SK-N-SH (cell line): ENCODE results near the gene GDA. TPM values are rescaled to one million over a fixed set of nuclear protein-coding genes. Genes with fewer than 3 reads are reported as not detected.
"Not testable (repeated sequence)": the region's sequence is repeated elsewhere in the genome, so short reads cannot be mapped to it uniquely, and the experiment has no call there.

Source experiments
- CTCF ChIA-PET: fragments of 300-600, 350-600 bp; formaldehyde crosslinking; extraction: SDS; loops from one replicate; lab custom pipeline; 2021; lab: Yijun Ruan, JAX
- POLR2A ChIA-PET: fragments of 350-600 bp; sonication (Branson Sonifier 250); formaldehyde crosslinking; extraction: SDS; loops from one replicate; lab custom pipeline; 2020; ENCODE audit warnings: antibody characterized with exemption, inconsistent platforms; lab: Yijun Ruan, JAX
- DNase-seq: peaks from one replicate; pipeline ENCODE4 v3.0.0; 2012
- H2AFZ ChIP-seq: fragments of 200-600 bp; sonication (generic); 2 replicates; pipeline ENCODE4 v1.8.1; 2016; ENCODE audit warnings: antibody characterized with exemption, mild to moderate bottlenecking, low read depth
- H3F3A ChIP-seq: fragments of 200-600 bp; sonication (generic); replicated peaks from 2 replicates; pipeline ENCODE3; 2016; ENCODE audit warnings: antibody characterized with exemption, mild to moderate bottlenecking; ENCODE audit not compliant: insufficient read depth
- H3K27ac ChIP-seq, 2 experiments: fragments of 200-500 bp in 1 of 2; fragments of 200-600 bp in 1 of 2; sonication (Bioruptor generic) in 1 of 2; sonication (generic), shearing (Covaris generic) in 1 of 2; 2 replicates each; pipeline versions ENCODE4 v1.5.1 to v1.6.1; 2014 to 2016; ENCODE audit warnings: low read depth in 2 of 2, inconsistent platforms in 1 of 2, low read length in 1 of 2, mild to moderate bottlenecking in 1 of 2, mixed read lengths in 1 of 2
- H3K27me3 ChIP-seq: fragments of 200-600 bp; sonication (generic), shearing (Covaris generic); 2 replicates; pipeline ENCODE4 v1.6.1; 2016; ENCODE audit warnings: mixed run types; ENCODE audit not compliant: insufficient read depth
- H3K36me3 ChIP-seq, 2 experiments: fragments of 200-500 bp in 1 of 2; fragments of 200-600 bp in 1 of 2; sonication (Bioruptor generic) in 1 of 2; sonication (generic) in 1 of 2; replicated peaks in 1 of 2; 2 replicates each; pipeline versions ENCODE3 to v1.5.1; 2014 to 2016; ENCODE audit warnings: low read length in 1 of 2, mild to moderate bottlenecking in 1 of 2; ENCODE audit not compliant: insufficient read depth in 2 of 2, control insufficient read depth in 1 of 2
- H3K4me1 ChIP-seq, 2 experiments: fragments of 200-500 bp in 1 of 2; fragments of 200-600 bp in 1 of 2; sonication (Bioruptor generic) in 1 of 2; sonication (generic), shearing (Covaris generic) in 1 of 2; 2 replicates each; pipeline versions ENCODE4 v1.5.1 to v1.6.1; 2014 to 2016; ENCODE audit warnings: low read depth in 1 of 2, low read length in 1 of 2, mixed run types in 1 of 2; ENCODE audit not compliant: insufficient read depth in 2 of 2, control insufficient read depth in 1 of 2
- H3K4me2 ChIP-seq: fragments of 200-600 bp; sonication (generic), shearing (Covaris generic); 2 replicates; pipeline ENCODE4 v1.6.1; 2017; ENCODE audit warnings: mixed run types
- H3K4me3 ChIP-seq, 2 experiments: fragments of 200-500 bp in 1 of 2; fragments of 200-600 bp in 1 of 2; sonication (Bioruptor generic) in 1 of 2; sonication (generic), shearing (Covaris generic) in 1 of 2; 2 replicates each; pipeline versions ENCODE4 v1.5.1 to v1.8.1; 2014 to 2016; ENCODE audit warnings: low read depth in 2 of 2, inconsistent platforms in 1 of 2, low read length in 1 of 2, mild to moderate bottlenecking in 1 of 2, mixed read lengths in 1 of 2, moderate library complexity in 1 of 2
- H3K79me2 ChIP-seq: fragments of 200-600 bp; sonication (generic); 2 replicates; pipeline ENCODE4 v1.8.1; 2017; ENCODE audit warnings: mild to moderate bottlenecking; ENCODE audit not compliant: insufficient read depth
- H3K9ac ChIP-seq: fragments of 200-600 bp; sonication (generic); 2 replicates; pipeline ENCODE4 v1.6.1; 2017; ENCODE audit warnings: mixed run types
- H3K9me2 ChIP-seq: fragments of 200-600 bp; sonication (generic); 2 replicates; pipeline ENCODE4 v1.6.1; 2017; ENCODE audit warnings: mixed run types
- H3K9me3 ChIP-seq: fragments of 200-600 bp; sonication (generic); 2 replicates; pipeline ENCODE4 v1.6.1; 2017; ENCODE audit warnings: mixed run types, mild to moderate bottlenecking, moderate library complexity
- H4K20me1 ChIP-seq: fragments of 200-600 bp; sonication (generic); 2 replicates; pipeline ENCODE4 v1.6.1; 2017; ENCODE audit warnings: mild to moderate bottlenecking, mixed run types; ENCODE audit not compliant: insufficient read depth
- EP300 ChIP-seq, 2 experiments: IDR thresholded peaks; 2 replicates each; pipeline versions ENCODE4 v1.4.0 to v1.6.1; 2012; ENCODE audit warnings: borderline replicate concordance in 1 of 2, low read depth in 1 of 2, low read length in 1 of 2
- EZH2phosphoT487 ChIP-seq: fragments of 200-600 bp; sonication (generic); IDR thresholded peaks from 2 replicates; pipeline ENCODE4 v1.6.1; 2017; ENCODE audit warnings: low read depth, mixed run types, mild to moderate bottlenecking, antibody characterized with exemption, moderate library complexity, borderline replicate concordance
- GATA2 ChIP-seq: sonication (generic); formaldehyde crosslinking; IDR thresholded peaks from 2 replicates; pipeline ENCODE4 v1.5.0; 2020; ENCODE audit warnings: mild to moderate bottlenecking, missing genetic modification reagents
- MEF2A ChIP-seq: IDR thresholded peaks from 2 replicates; pipeline ENCODE4 v1.4.0; 2012; ENCODE audit warnings: low read depth, borderline replicate concordance
- RCOR1 ChIP-seq: fragments of 150-350 bp; IDR thresholded peaks from 2 replicates; pipeline ENCODE4 v1.6.1; 2017; ENCODE audit warnings: antibody characterized with exemption, low read length
- YY1 ChIP-seq: IDR thresholded peaks from 2 replicates; pipeline ENCODE4 v1.4.0; 2012; ENCODE audit warnings: low read depth, mild to moderate bottlenecking
- WGBS: methylation state at CpG from one replicate; pipeline ENCODE4 v1.1.6; 2017; ENCODE audit warnings: low lambda C conversion rate; 5-methylcytosine and 5-hydroxymethylcytosine counted together
- polyA plus RNA-seq, 3 experiments: library from polyadenylated mRNA; depleted of rRNA; stranded (reverse); fragments of >200 nt; gene quantifications; 2 replicates each; pipeline ENCODE4 v1.2.3, GENCODE V29; 2012
- TF ChIP-seq, protein P1 (sequence below): IDR thresholded peaks from 2 replicates; pipeline ENCODE4 v1.4.0; 2012; ENCODE audit warnings: low read depth
- TF ChIP-seq, protein P2 (sequence below): fragments of 200-600 bp; sonication (generic); IDR thresholded peaks from 2 replicates; pipeline ENCODE4 v1.6.1; 2017; ENCODE audit warnings: antibody characterized with exemption, mild to moderate bottlenecking, moderate library complexity

GDA gene
- polyA plus RNA-seq, 1 of the 3 experiments (the other 2 are of a cell fraction) = not detected

DNA sequence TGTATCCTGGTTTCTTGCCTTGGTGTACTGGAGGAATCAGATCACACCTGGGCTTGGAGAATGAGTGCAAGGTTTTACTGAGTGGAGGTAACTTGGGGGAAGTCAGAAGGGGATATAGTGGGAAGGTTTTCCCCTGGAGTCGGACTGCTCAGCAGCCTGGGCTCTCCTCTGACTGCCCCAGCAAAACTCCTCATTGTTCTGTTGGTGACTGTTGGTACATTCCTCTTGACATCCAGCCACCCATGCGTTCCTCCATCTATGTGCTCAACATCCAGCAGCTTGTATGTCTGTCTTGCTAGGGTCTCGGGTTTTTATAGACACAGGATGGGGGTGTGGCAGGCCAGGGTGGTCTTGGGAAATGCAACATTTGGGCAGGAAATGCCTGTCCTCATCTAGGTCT lies 119.7 kb downstream of the GDA start:
- Histone ChIP-seq H3K36me3 (no peaks in the 10 kb centered on the region), H3F3A (no peaks in the 10 kb centered on the region), H4K20me1 (no peaks in the 10 kb centered on the region), H3K4me1 (no peaks in the 10 kb centered on the region), H3K27me3 (peaks cover 23% of the 10 kb centered on the region), H2AFZ (no peak overlapping the region), H3K4me2 (no peak overlapping the region), H3K9me2 (no peaks in the 10 kb centered on the region), H3K79me2 (no peaks in the 10 kb centered on the region), H3K4me3 (no peak overlapping the region), H3K9ac (no peak overlapping the region), H3K27ac (no peak overlapping the region), H3K9me3 (no peaks in the 10 kb centered on the region)
- ChIA-PET CTCF (interaction anchor here (0.6 to 2.6 kb wide), 4 partner anchors 16 to 230 kb away, joined by 3 to 13 read pairs (median 3); no protein-coding TSS in a partner anchor), POLR2A (no interaction called here)
- no peak for DNase-seq
- WGBS = 3% methylated on average over 3 of the region's 3 CpGs
- no peak for TF ChIP-seq EP300 (IDR thresholded peaks at IDR 0.05; ENCODE audit: borderline replicate concordance in 1 of 2, low read depth in 1 of 2, low read length in 1 of 2)
- no peak for TF ChIP-seq RCOR1
- TF ChIP-seq EZH2phosphoT487 = no peak
- no peak for TF ChIP-seq MEF2A
- TF ChIP-seq, protein P1, sequence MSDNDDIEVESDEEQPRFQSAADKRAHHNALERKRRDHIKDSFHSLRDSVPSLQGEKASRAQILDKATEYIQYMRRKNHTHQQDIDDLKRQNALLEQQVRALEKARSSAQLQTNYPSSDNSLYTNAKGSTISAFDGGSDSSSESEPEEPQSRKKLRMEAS = no peak
- TF ChIP-seq GATA2 (CRISPR knock-in tag) = no peak
- TF ChIP-seq YY1 = no peak
- TF ChIP-seq, protein P2, sequence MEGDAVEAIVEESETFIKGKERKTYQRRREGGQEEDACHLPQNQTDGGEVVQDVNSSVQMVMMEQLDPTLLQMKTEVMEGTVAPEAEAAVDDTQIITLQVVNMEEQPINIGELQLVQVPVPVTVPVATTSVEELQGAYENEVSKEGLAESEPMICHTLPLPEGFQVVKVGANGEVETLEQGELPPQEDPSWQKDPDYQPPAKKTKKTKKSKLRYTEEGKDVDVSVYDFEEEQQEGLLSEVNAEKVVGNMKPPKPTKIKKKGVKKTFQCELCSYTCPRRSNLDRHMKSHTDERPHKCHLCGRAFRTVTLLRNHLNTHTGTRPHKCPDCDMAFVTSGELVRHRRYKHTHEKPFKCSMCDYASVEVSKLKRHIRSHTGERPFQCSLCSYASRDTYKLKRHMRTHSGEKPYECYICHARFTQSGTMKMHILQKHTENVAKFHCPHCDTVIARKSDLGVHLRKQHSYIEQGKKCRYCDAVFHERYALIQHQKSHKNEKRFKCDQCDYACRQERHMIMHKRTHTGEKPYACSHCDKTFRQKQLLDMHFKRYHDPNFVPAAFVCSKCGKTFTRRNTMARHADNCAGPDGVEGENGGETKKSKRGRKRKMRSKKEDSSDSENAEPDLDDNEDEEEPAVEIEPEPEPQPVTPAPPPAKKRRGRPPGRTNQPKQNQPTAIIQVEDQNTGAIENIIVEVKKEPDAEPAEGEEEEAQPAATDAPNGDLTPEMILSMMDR = no peak

DNA sequence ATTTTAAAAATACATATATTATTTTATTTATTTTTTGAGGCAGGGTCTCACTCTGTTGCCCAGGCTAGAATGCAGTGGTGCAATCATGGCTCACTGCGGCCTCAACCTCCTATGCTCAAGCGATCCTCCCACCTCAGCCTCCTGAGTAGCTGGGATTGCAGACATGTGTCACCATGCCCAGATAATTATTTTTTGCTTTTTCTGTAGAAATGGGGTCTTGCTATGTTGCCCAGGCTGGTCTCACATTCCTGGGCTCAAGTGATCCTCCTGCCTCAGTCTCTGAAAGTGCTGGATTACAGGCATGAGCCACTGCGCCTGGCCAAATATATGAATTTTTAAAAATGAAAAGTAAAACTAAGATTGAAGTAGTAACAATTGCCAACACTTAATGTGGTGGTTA lies 121.1 kb downstream of the GDA start:
- H3K79me2 ChIP-seq, POLR2A ChIA-PET, H3K9ac ChIP-seq, H3F3A ChIP-seq, H3K9me2 ChIP-seq, H3K36me3 ChIP-seq, H3K9me3 ChIP-seq, H3K4me2 ChIP-seq, H3K4me3 ChIP-seq, H2AFZ ChIP-seq, H3K4me1 ChIP-seq, H3K27ac ChIP-seq, H4K20me1 ChIP-seq, DNase-seq: not testable (repeated sequence)
- 64% methylated on average over 3 of the region's 3 CpGs for WGBS
- CTCF ChIA-PET = interaction anchor here (2.6 to 3.7 kb wide), 3 partner anchors 12 to 231 kb away, joined by 13 to 38 read pairs (median 20); no protein-coding TSS in a partner anchor
- peaks cover 32% of the 10 kb centered on the region for H3K27me3 ChIP-seq
